WI38 (cell line): ENCODE results near the gene RSU1.

Experiments used
- H3K4me3 ChIP-seq: 2 replicates; pipeline ENCODE4 v1.5.1; 2011; ENCODE audit warnings: low read depth, mild to moderate bottlenecking, control low read depth, low read length
- CTCF ChIP-seq: IDR thresholded peaks from 2 replicates; pipeline ENCODE4 v1.5.1; 2012; ENCODE audit warnings: low read depth, mild to moderate bottlenecking, control low read depth, low read length

Gene RSU1

GRCh38 chr10:16773334-16773733 is 43.9 kb downstream of the RSU1 start:
- H3K4me3 ChIP-seq: no peak overlapping the region
- no peak for TF ChIP-seq CTCF

GRCh38 chr10:16770670-16771069 is 46.6 kb downstream of the RSU1 start:
- TF ChIP-seq CTCF: no peak
- no peak overlapping the region for H3K4me3 ChIP-seq

- no peak overlapping the region for H3K4me3 ChIP-seq
- no peak for TF ChIP-seq CTCF
These were observed 47.1 kb downstream of the RSU1 start for GRCh38 chr10:16770141-16770540.

- no peak overlapping the region for H3K4me3 ChIP-seq
- no peak for TF ChIP-seq CTCF
These were observed 47.9 kb downstream of the RSU1 start for GRCh38 chr10:16769331-16769730.

GRCh38 chr10:16768702-16769101 is 48.5 kb downstream of the RSU1 start:
- TF ChIP-seq CTCF: no peak
- no peak overlapping the region for H3K4me3 ChIP-seq

GRCh38 chr10:16765509-16766375 is 51.5 kb downstream of the RSU1 start:
- TF ChIP-seq CTCF: no peak
- no peak overlapping the region for H3K4me3 ChIP-seq

GRCh38 chr10:16761300-16761699 is 55.9 kb downstream of the RSU1 start:
- no peak for TF ChIP-seq CTCF
- H3K4me3 ChIP-seq: no peak overlapping the region
